HUES64 (cell line): ENCODE data around the gene ETFBKMT.

Experiments used
- H3K27ac ChIP-seq: 2 replicates; pipeline ENCODE4 v1.7.0; 2013; ENCODE audit warnings: low read depth, low read length, inconsistent platforms
- H3K27me3 ChIP-seq: 2 replicates; pipeline ENCODE4 v1.6.1; 2013; ENCODE audit warnings: mild to moderate bottlenecking, low read length; ENCODE audit not compliant: insufficient read depth
- H3K36me3 ChIP-seq: 2 replicates; pipeline ENCODE4 v1.6.1; 2013; ENCODE audit warnings: mild to moderate bottlenecking, low read length; ENCODE audit not compliant: insufficient read depth
- H3K4me1 ChIP-seq: 2 replicates; pipeline ENCODE4 v1.6.1; 2013; ENCODE audit warnings: mild to moderate bottlenecking, low read length, moderate library complexity; ENCODE audit not compliant: insufficient read depth
- H3K4me3 ChIP-seq: 2 replicates; pipeline ENCODE4 v1.5.1; 2013; ENCODE audit warnings: mild to moderate bottlenecking, low read length, moderate library complexity
- H3K9ac ChIP-seq: 2 replicates; pipeline ENCODE4 v1.6.1; 2013; ENCODE audit warnings: mild to moderate bottlenecking, low read depth, low read length
- H3K9me3 ChIP-seq: 2 replicates; pipeline ENCODE4 v1.6.1; 2013; ENCODE audit warnings: low read depth, low read length; ENCODE audit not compliant: insufficient read depth
- WGBS: fragments of 150-250, 120-280 bp; methylation state at CpG from one replicate; pipeline ENCODE4 v1.1.7; 2013; ENCODE audit warnings: missing lambda C conversion rate; 5-methylcytosine and 5-hydroxymethylcytosine counted together

ETFBKMT gene

DNA sequence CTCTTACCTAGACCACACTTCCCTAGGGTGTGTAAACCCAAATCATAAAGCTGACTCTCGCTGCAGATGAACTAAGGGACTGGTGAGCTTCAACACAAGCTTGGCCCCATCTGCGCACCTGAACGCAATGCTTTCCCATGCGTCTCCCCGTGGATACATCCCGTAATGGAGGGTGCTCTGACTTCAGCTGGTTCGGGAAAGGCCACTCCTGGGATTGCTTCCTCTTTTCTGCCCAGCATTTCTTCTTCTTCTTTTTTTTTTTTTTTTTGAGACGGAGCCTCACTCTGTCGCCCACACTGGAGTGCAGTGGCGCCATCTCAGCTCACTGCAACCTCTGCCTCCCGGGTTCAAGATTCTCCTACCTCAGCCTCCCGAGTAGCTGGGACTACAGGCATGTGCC is 27.7 kb upstream of the ETFBKMT start:
- H3K9ac ChIP-seq, result no peak overlapping the region
- no peaks in the 10 kb centered on the region for H3K4me1 ChIP-seq
- H3K9me3 ChIP-seq, result no peaks in the 10 kb centered on the region
- H3K27me3 ChIP-seq, result no peaks in the 10 kb centered on the region
- H3K27ac ChIP-seq, result no peak overlapping the region
- 93% methylated on average over 12 of the region's 12 CpGs for WGBS
- H3K36me3 ChIP-seq, result no peaks in the 10 kb centered on the region
- H3K4me3 ChIP-seq, result no peak overlapping the region

- Histone ChIP-seq H3K36me3 (no peaks in the 10 kb centered on the region), H3K9me3 (no peaks in the 10 kb centered on the region), H3K4me1 (no peaks in the 10 kb centered on the region), H3K9ac (no peak overlapping the region), H3K27ac (no peak overlapping the region), H3K4me3 (no peak overlapping the region), H3K27me3 (no peaks in the 10 kb centered on the region)
- 100% methylated on average over 2 of the region's 4 CpGs for WGBS
Observed at GRCh38 chr12:31633464-31633863, 26.0 kb upstream of the ETFBKMT start.

DNA sequence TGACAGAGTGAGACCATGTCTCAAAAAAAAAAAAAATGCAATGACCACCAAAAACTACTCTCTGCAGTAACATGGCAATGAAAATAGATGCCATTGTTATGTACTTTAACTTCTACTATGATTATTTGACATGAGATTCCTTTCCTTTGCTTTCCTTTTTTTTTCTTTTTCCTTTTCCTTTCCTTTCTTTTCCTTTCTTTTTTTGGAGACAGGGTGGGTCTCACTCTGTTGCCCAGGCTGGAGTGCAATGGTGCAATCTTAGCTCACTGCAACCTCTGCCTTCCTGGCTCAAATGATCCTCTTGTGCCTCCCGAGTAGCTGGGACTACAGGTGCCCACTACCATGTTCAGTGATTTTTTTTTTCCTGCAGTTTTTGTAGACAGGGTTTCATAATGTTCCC is 24.9 kb upstream of the ETFBKMT start:
- H3K9ac ChIP-seq, result no peak overlapping the region
- H3K36me3 ChIP-seq, result no peaks in the 10 kb centered on the region
- no peak overlapping the region for H3K27ac ChIP-seq
- no peak overlapping the region for H3K4me3 ChIP-seq
- no peaks in the 10 kb centered on the region for H3K9me3 ChIP-seq
- WGBS, result 96% methylated on average over 1 of the region's 1 CpG
- H3K4me1 ChIP-seq, result no peaks in the 10 kb centered on the region
- no peaks in the 10 kb centered on the region for H3K27me3 ChIP-seq

GRCh38 chr12:31641509-31642090 is 17.9 kb upstream of the ETFBKMT start:
- Histone ChIP-seq H3K36me3 (no peaks in the 10 kb centered on the region), H3K9me3 (no peaks in the 10 kb centered on the region), H3K9ac (no peak overlapping the region), H3K4me3 (no peak overlapping the region), H3K4me1 (no peaks in the 10 kb centered on the region), H3K27ac (no peak overlapping the region), H3K27me3 (no peaks in the 10 kb centered on the region)
- 91% methylated on average over 11 of the region's 11 CpGs for WGBS

DNA sequence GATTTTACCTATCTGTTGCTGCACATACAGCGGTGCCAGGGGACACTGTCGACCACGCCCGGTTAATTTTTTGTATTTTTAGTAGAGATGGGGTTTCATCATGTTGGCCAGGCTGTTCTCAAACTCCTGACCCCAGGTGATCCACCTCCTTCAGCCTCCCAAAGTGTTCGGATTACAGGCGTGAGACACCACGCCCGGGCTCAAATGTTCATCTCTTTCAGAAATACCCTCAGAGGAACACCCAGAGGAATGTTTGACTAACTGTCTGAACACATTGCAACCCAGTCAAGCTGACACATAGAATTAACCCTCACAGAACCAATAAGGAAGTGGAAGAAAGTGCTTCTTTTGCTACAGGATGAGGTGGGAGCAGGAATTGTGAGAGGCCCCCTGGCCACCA is 15.0 kb upstream of the ETFBKMT start:
- Histone ChIP-seq H3K9me3 (no peaks in the 10 kb centered on the region), H3K4me3 (no peak overlapping the region), H3K36me3 (no peaks in the 10 kb centered on the region), H3K27ac (no peak overlapping the region), H3K4me1 (no peaks in the 10 kb centered on the region), H3K27me3 (no peaks in the 10 kb centered on the region), H3K9ac (no peak overlapping the region)
- WGBS, result 84% methylated on average over 7 of the region's 8 CpGs

GRCh38 chr12:31645924-31646323 is 13.6 kb upstream of the ETFBKMT start:
- Histone ChIP-seq H3K36me3 (no peaks in the 10 kb centered on the region), H3K9me3 (no peaks in the 10 kb centered on the region), H3K4me1 (no peaks in the 10 kb centered on the region), H3K27me3 (no peaks in the 10 kb centered on the region), H3K27ac (no peak overlapping the region), H3K4me3 (no peak overlapping the region), H3K9ac (no peak overlapping the region)
- WGBS, result 97% methylated on average over 4 of the region's 5 CpGs

GRCh38 chr12:31647086-31647491 is 12.4 kb upstream of the ETFBKMT start:
- Histone ChIP-seq H3K36me3 (no peaks in the 10 kb centered on the region), H3K9ac (no peak overlapping the region), H3K9me3 (no peaks in the 10 kb centered on the region), H3K27ac (no peak overlapping the region), H3K4me1 (no peaks in the 10 kb centered on the region), H3K27me3 (no peaks in the 10 kb centered on the region), H3K4me3 (no peak overlapping the region)
- 87% methylated on average over 7 of the region's 7 CpGs for WGBS

GRCh38 chr12:31650918-31651317 is 8.6 kb upstream of the ETFBKMT start:
- Histone ChIP-seq H3K4me3 (no peak overlapping the region), H3K27ac (no peak overlapping the region), H3K36me3 (no peaks in the 10 kb centered on the region), H3K4me1 (no peaks in the 10 kb centered on the region), H3K9ac (no peak overlapping the region), H3K27me3 (no peaks in the 10 kb centered on the region), H3K9me3 (no peaks in the 10 kb centered on the region)
- WGBS, result 88% methylated on average over 6 of the region's 6 CpGs

- H3K4me3 ChIP-seq, result no peak overlapping the region
- H3K36me3 ChIP-seq, result no peaks in the 10 kb centered on the region
- WGBS, result 95% methylated on average over 17 of the region's 18 CpGs
- no peaks in the 10 kb centered on the region for H3K9me3 ChIP-seq
- H3K4me1 ChIP-seq, result no peaks in the 10 kb centered on the region
- no peaks in the 10 kb centered on the region for H3K27me3 ChIP-seq
- no peak overlapping the region for H3K9ac ChIP-seq
- H3K27ac ChIP-seq, result no peak overlapping the region
Observed at GRCh38 chr12:31651893-31652521, 7.5 kb upstream of the ETFBKMT start.

GRCh38 chr12:31655208-31655607 is 4.3 kb upstream of the ETFBKMT start:
- WGBS, result 88% methylated on average over 4 of the region's 4 CpGs
- no peaks in the 10 kb centered on the region for H3K9me3 ChIP-seq
- no peak overlapping the region for H3K27ac ChIP-seq
- H3K4me1 ChIP-seq, result peaks cover 6% of the 10 kb centered on the region; the same call in 1 of the 2 replicates
- H3K9ac ChIP-seq, result no peak overlapping the region
- H3K36me3 ChIP-seq, result no peaks in the 10 kb centered on the region
- H3K4me3 ChIP-seq, result no peak overlapping the region
- H3K27me3 ChIP-seq, result no peaks in the 10 kb centered on the region

DNA sequence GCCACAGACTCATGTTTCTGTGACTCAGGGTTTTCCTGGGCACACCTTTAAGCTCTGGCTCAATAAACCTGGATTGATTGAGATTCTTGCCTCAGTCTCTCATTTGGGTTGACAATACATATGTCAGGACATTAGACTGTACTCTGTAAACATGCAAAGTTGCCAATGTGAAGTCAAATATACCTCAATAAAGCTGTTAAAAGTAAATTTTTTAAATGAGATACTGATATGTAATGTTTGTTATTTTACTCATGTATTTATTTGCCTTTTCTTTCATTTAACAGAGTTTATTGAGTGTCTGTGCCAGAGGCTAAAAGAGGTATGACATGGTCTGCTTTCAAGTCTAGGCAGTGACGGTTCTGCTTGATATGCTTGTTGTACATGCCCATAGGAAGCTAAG is 3.7 kb upstream of the ETFBKMT start:
- Histone ChIP-seq H3K9ac (no peak overlapping the region), H3K36me3 (no peaks in the 10 kb centered on the region), H3K9me3 (no peaks in the 10 kb centered on the region), H3K4me1 (peaks cover 6% of the 10 kb centered on the region; the same call in 1 of the 2 replicates), H3K27ac (no peak overlapping the region), H3K27me3 (no peaks in the 10 kb centered on the region), H3K4me3 (no peak overlapping the region)
- WGBS, result 94% methylated on average over 1 of the region's 1 CpG
